Effector CD4-positive, alpha-beta T cell (primary cell): ENCODE measurements around the gene RNF220.
"Not testable (repeated sequence)": the region's sequence is repeated elsewhere in the genome, so short reads cannot be mapped to it uniquely, and the experiment has no call there.

Experiments
- DNase-seq: peaks from one replicate; pipeline ENCODE4 v3.0.0-alpha.2; 2020

The RNF220 gene

DNA sequence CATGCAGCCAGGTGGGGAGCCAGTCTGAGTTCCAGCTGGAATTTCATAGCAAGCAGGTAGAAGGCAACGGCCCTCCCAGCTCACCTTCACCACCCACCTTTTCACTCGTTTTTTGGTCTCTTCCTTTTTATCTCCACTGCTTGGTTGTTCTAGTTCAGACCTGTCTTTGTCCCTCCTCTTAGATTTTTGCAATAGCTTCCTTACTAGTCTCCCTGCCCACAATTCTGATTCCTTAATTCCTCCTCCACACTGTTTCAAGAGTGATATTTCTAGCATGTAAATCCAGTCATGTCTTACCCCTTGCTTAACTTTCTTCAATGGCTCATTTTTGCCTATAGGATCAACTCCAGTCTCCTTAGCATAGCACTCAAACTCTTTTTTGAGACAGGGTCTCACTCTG is 149.7 kb downstream of the RNF220 start:
- DNase-seq = no peak

- no peak for DNase-seq
Observed at GRCh38 chr1:44557778-44558177, 152.7 kb downstream of the RNF220 start.

DNA sequence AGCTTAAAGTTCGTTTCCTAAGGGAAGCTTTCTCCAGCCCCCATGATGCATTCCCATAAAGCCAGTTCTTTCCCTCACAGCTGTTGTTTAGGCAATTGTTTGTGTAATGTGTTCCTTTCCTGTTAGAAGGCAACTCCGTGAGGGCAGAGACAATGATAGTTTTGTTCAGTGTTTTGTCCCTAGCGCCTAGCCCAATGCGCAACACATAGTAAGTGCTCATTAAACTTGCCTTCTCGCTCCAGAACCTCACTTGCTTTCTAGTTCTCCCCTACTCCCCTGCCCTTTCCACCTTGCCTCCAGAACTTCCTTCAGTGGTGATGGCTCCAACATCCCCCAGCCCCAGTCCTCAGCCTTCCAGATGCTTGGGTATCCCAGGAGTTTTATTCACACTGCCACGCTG is 153.8 kb downstream of the RNF220 start:
- no peak for DNase-seq

- DNase-seq = no peak
Observed at GRCh38 chr1:44559330-44559729, 154.3 kb downstream of the RNF220 start.

- no peak for DNase-seq
Observed at GRCh38 chr1:44559913-44560312, 154.9 kb downstream of the RNF220 start.

GRCh38 chr1:44560696-44561095 is 155.6 kb downstream of the RNF220 start:
- DNase-seq = not testable (repeated sequence)

GRCh38 chr1:44565259-44565750 is 160.2 kb downstream of the RNF220 start:
- DNase-seq = no peak

GRCh38 chr1:44565833-44566232 is 160.8 kb downstream of the RNF220 start:
- DNase-seq = no peak

DNA sequence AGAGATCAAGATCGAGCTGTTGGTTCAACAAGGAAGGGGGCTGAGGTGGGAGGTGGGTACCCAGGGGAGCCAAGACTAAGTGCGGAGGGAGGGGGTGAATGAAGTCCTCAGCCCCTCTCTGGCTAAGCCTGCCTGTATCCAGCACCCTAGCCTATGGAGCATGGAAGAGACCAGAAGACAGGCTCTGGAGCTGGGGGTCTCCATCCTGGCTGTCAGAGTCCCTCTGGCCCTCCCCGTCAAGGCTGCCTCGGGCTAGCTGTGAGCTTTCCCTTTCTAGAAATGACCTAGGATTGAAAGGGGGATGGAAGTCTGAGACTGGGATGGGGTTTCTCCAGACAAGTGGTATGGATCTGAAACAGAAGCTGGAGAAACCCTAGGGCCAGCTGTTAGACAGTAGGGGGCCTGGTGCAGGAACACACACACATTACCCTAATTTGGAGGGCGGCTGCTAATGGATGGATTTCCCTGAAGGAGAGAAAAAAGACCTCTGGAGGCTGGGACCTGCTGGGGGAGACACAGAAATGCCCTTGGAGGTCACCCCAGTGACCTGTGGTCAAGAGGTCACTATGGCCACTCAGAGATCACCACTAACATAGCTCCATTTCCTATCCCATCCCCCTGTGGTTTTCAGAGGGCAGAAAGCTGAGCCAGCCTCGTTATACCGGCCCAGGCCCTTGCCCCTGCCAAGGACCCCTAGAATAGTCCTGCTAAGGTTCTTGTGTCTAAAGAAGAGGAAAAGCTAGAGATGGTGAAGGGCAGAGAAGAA is 161.4 kb downstream of the RNF220 start:
- DNase-seq = no peak

- no peak for DNase-seq
Observed at GRCh38 chr1:44568128-44568900, 163.3 kb downstream of the RNF220 start.

DNA sequence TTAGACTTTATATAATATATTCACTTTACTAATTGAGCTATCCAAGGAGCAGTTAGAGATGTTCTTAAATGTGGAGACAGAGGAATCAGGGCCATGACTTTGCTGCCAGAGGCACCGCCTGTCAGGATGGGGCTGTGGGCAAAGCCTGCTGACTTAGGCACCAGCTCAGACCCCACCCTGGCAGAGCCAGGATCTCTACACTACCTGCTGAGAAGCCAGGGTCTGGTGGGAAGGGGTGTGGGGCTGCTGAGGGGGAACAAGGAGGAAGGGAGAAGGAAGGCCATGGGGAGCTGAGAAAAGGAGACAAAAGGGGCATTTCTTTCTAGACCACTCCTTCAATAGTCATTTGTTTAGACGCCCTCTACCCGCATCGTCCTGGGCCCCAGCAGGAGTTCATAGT is 164.4 kb downstream of the RNF220 start:
- DNase-seq = no peak

DNA sequence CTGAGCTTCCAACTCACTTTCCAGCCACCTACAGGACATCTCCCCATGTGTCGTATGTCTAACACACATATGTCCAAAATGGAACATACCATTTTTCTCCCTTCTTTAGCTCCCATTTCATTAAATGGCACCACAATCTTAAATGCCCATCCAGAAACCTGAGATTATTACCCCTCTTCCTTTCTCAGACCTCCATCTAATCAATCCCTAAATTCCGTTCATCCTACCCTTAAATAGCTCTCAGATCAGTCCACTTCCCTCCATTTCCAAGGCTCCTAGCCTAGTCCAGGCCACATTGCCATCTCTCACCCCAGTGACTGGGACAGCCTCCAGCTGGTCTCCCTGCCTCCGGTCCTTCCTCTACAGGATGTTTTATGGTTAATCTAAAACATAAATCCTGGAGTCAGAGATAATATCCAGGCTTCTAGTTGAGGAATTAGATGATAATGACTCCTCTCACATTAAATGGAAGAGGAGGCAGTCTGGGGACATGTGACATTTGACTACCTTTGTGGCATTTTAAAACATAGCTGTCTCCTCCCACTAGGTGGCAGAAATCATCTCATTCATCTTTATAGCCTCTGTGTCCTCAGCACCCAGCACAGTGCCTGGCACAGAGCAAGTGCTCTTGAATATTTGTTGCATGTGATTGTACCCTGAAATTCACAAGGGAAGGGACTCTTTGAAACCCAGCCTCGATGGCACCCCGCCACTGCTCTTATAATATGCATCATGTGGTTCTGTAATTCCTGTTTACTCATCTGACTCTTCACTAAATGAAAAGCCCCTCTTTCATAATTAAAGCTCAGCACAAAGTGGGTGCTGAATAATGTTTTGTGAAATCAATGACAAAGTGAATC is 166.9 kb downstream of the RNF220 start:
- DNase-seq = no peak

DNA sequence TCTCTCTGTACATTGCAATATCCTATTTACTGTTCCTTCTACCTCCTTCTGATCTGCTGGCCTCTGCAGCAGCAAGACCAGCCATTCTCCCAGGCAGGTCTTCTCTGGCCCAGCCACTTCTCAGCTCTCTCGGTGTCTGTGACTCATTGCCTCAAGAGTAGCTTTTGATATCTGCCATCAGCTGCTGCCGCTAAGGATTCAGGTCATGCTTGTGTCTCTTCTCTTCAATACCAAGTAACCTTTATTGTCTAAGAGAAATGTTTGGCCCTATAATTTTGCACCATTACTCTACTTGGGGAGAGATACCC is 167.5 kb downstream of the RNF220 start:
- no peak for DNase-seq

GRCh38 chr1:44575396-44575795 is 170.3 kb downstream of the RNF220 start:
- DNase-seq = no peak

DNA sequence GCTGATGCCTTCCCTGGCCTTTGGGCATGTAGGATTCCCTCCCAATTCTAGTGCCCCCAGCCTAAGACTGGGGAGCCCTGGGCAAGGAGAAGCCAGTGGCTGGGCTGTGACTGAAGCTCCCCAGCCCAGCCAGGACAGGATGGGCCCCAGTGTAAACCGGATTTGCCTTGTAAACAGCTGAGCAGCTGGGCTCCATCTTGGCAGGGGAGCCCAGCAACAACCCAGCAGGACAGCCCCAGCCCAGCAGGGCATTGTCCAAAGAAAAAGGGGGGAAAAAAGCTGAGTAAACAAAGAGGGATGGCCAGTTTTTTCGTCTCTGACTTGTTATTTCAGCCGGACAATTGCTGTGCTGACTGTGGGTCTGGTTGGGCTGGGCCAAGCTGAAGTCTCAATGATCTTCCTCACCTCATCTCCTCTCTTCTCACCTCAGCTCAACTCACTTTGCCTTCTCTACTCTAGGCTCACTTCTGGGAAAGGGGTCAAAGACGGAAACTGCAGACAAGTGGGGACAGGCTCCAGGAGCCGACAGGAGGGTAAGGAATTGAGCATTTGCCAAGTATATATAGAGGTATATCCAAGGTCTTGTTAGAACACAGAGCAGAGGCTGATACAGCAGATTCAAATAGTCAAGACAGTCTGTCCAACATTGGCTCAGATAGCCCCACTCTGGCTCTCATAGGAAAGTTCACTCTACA is 171.5 kb downstream of the RNF220 start:
- DNase-seq = no peak

- no peak for DNase-seq
Observed at GRCh38 chr1:44581205-44581604, 176.2 kb downstream of the RNF220 start.

DNA sequence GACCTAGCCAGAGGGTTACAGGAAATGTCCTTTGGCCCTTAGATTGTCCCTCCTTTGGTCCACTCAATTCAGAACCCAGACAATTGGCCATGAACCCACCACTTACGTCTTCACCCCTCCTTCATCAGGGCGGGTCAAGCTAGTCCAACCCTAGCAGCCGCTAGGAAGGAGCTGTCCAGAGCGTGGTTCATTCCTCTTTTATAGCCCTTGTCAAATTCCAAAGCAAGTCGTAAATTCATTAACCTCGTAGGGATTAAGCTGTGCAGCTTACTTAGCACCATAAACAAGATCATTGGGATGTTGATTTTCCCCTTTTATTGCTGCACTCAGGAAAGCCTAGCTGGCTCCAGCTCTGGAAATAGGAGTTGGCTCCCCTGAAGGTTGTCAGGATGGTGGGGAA is 179.1 kb downstream of the RNF220 start:
- no peak for DNase-seq

DNA sequence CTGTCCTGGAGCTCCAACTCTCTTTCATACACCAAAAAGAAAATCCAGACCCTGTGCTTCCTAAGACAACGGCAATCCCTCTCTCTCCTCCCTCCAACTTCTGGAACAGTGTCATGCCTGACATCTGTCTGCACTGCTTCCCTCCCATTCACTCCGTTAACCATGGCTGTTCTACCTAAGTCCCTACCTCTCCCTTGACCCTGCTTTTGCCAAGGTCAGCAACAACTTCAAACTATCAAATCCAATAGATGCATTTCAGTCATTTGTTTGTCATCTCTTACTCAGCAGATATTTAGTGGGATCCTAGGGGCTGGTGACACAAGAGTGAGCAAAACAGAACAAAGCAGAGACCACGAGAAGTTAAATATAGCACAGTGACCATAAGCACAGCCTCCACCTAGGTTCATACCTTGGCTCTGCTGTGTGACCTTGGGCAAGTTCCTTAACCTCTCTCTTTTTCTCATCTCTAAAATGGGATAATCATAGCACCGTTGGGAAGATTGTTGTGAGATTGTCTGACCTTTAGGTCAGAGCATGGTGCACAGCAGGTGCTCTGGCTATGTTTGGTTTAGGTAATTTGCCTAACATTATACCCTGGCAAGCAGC is 180.4 kb downstream of the RNF220 start:
- DNase-seq = no peak

DNA sequence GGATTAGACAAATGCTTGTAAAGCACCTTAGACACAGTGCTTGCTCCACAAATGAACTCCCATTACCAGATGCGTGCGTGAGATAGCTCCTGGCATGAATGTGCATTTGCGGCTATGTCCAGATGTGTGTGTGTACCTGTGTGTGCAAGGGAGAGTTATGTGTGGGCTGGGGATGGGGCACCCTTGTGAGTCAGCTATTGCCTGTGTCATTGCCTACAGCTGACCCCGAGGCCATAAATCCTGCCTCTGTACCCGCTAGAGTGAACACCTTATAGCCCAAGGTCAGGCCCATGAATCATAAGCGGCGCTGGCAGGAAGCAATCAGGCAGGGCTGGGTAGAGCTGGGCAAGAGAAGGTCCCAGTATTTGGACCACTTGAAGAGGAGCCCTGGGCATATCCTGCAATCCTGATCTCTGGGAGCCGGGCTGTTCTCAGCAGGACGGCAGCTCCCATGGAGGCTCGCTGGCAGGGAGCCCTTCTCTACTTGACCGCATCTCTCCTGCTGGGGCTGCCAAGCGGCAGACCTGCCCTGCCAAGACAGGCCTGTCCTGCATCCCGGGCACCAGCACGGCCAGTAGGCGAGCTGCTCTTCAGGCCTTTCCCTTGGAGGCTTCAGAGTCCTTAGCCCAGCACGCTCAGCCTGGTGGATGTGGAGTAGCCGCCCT is 182.9 kb downstream of the RNF220 start:
- DNase-seq = no peak

DNA sequence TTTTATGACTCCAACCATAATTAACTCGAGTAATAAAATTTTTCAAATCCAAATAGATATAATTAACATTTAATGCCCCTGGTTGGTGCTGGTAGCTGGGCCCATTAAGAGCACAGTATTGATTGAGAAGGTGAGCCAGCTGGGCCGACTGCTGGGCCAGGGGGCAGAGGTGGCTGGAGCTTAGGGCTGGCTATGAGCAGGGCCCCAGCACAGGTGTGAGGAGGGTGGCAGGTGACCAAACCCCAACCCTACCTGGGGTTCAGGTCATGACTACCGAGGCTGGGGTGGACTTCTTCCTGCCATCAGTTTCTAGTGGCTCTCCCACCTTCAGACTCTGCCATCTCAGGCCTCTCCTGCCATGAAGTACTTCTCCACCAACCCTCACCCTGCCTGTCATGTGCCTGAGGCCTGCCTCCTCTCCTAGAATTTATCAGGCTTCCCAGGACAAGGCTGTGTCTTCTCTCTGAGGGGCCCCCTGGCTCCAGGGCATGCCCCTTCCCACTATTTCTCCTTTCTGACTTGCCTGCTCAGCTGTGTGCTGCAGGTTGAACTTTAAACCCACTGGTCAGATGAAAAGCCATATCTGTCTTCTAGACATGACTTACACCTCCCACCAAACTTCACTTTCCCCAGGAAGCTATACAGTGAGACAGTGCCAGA is 183.6 kb downstream of the RNF220 start:
- DNase-seq = no peak

GRCh38 chr1:44590475-44590874 is 185.4 kb downstream of the RNF220 start:
- no peak for DNase-seq
